HG02798 (cell line): Measurements from ENCODE around the gene WFIKKN1.

Experiments used
- ATAC-seq: cut with Tn5 transposase; IDR thresholded peaks from one replicate; pipeline ENCODE4 v1.9.1; 2021; ENCODE audit warnings: mild to moderate bottlenecking; ENCODE audit not compliant: unreplicated experiment, poor library complexity

The WFIKKN1 gene

GRCh38 chr16:649631-650030, 18.8 kb downstream of the WFIKKN1 start:
- peak; percentile 12 for ATAC-seq

- no peak for ATAC-seq
Observed at GRCh38 chr16:651844-652243, 21.1 kb downstream of the WFIKKN1 start.

DNA sequence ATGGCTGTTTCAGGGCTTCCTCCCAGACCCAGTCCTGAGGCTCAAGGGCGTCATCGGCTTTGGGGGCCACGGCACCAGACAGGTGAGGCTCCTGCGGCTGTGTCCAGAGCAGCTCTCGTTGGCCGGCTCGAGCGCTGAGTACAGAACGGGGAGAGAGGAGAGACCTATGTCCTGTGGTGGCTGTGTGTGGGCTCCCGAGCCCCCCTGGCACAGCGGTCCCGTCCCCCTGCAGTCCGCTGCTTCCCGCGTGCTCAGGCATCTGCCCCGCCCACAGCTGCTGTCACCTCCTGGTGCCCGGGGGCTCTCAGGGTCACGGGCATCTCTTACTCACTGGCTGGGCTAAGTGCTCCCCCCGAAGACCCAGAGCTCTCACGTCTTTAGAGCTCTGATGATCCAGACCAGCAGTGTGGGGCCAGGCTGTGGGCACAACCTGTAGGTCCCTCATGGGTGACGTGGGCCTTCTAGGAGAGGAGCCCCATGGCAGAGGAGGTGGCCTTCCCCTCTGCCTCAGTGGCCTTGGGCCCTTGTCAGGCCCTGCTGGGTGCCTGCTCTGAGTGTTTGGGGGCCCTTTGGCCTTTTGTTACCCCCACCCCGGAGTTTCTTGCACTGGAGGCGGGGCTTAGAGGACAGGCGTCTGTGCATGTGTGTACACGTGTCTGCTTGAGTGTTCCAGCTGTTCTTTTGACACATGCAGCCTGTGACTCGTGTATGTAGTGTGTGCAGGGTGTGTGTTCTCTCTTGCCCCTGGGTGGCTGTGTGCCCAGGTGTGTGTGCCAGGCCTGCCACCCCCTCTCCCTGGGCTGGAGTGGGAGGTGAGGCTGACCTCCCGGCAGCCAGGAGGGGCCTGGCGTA, 21.9 kb downstream of the WFIKKN1 start:
- no peak for ATAC-seq

DNA sequence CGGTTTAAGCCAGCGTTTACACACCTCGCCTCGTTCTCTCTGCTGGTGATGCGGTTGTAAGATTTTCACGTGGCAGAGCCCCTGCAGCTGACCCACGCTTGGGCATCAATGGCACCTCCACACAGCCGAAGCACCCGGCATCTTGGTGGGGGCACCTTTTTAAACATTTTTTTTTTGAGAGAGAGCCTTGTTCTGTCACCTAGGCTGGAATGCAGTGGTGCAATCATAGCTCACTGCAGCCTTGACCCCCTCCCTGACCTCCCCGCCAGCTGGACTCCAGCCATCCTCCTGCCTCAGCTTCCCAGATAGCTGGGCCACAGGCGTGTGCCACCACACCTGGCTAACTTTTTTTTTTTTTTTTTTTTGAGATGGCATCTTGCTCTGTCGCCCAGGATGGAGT, 23.2 kb downstream of the WFIKKN1 start:
- no peak for ATAC-seq

- no peak for ATAC-seq
Observed at GRCh38 chr16:657487-657886, 26.7 kb downstream of the WFIKKN1 start.

- no peak for ATAC-seq
Observed at GRCh38 chr16:658679-659571, 28.1 kb downstream of the WFIKKN1 start.

- ATAC-seq = no peak
Observed at GRCh38 chr16:659618-660017, 28.8 kb downstream of the WFIKKN1 start.

- ATAC-seq = no peak
Observed at GRCh38 chr16:660132-660458, 29.3 kb downstream of the WFIKKN1 start.

GRCh38 chr16:660459-661183, 29.8 kb downstream of the WFIKKN1 start:
- peak; percentile 63 for ATAC-seq

- ATAC-seq = no peak
Observed at GRCh38 chr16:661184-661821, 30.5 kb downstream of the WFIKKN1 start.

DNA sequence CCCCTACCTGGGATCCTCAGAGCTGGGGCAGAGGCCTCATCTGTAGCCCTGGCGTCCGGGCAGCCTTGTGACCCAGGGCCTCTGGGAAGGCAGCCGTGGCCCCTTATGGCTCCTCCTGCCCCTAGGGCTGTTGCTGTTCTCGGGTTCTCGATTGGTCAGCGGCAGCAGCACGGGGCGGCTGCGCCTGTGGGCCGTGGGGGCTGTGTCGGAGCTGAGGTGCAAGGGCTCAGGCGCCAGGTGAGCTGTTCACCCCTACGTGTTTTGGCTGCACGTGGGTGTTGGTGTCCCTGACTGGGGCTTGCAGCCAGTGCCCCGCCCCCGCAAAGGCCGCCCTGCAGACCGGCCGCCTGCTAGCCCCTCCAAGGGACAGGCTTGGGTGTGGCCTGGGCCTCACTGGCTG, 31.3 kb downstream of the WFIKKN1 start:
- no peak for ATAC-seq

- no peak for ATAC-seq
Observed at GRCh38 chr16:662597-662996, 31.8 kb downstream of the WFIKKN1 start.

- no peak for ATAC-seq
Observed at GRCh38 chr16:666572-666971, 35.8 kb downstream of the WFIKKN1 start.

DNA sequence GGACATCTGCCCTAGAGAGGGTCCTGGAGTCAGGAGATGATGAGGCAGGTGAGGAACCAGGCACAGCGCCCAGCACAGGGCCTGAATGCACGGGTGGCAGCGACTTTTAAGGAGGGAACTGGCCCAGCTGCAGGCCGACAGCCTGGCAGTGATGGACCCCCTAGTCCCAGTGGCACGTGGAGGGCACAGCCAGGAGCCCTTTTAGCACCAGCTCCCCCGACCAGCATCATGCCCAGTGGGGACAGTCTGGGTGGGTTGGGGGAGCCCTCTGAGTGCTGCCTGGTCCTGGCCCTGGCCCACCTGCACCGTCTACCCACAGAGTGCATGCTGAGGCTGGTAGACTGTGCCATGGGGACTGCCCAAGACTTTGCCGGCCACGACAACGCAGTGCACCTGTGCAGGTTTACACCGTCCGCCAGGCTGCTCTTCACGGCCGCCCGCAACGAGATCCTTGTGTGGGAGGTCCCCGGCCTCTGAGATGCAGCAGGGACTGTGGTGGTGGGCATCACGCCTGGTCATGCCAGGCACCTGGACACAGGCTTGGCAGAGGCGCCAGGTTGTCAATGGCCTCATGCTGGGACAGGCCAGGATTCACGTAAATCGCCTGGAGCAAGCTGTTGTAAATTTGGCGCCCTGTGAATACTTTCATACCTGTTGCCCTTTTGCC, 36.5 kb downstream of the WFIKKN1 start:
- ATAC-seq = no peak

GRCh38 chr16:667780-668518, 37.2 kb downstream of the WFIKKN1 start, which contains the start of gene RHOT2:
RHOT2 (plus strand) TSS chr16:668132; CDS start chr16:668200, 68 bp downstream.
- peak; percentile 92 for ATAC-seq

GRCh38 chr16:668519-669171, 37.9 kb downstream of the WFIKKN1 start:
- ATAC-seq = peak; percentile 15

- no peak for ATAC-seq
Observed at GRCh38 chr16:669666-670065, 38.9 kb downstream of the WFIKKN1 start.

GRCh38 chr16:670485-671352, 39.9 kb downstream of the WFIKKN1 start:
- ATAC-seq = no peak
